Upper lobe of right lung (tissue), 1 donor: ENCODE data around the gene ARHGAP21. TPM values are rescaled to one million over a fixed set of nuclear protein-coding genes. Genes with fewer than 3 reads are reported as not detected.

Experiments
- ATAC-seq: fragments of 200-7000 bp; cut with Tn5 transposase; one replicate; pipeline ENCODE4 v1.9.1; 2020; ENCODE audit warnings: mild to moderate bottlenecking, moderate library complexity
- DNase-seq: peaks from one replicate; pipeline ENCODE4 v3.0.0-alpha.2; 2020
- H3K27ac ChIP-seq: fragments of 200-600 bp; one replicate; pipeline ENCODE4 v1.8.0; 2022
- H3K27me3 ChIP-seq: fragments of 200-600 bp; one replicate; pipeline ENCODE4 v1.8.0; 2022; ENCODE audit warnings: mild to moderate bottlenecking
- H3K36me3 ChIP-seq: fragments of 200-600 bp; one replicate; pipeline ENCODE4 v1.8.0; 2022
- H3K4me1 ChIP-seq: fragments of 200-600 bp; one replicate; pipeline ENCODE4 v1.8.0; 2022
- H3K4me3 ChIP-seq: fragments of 200-600 bp; one replicate; pipeline ENCODE4 v1.8.0; 2022; ENCODE audit warnings: mild to moderate bottlenecking
- H3K9me3 ChIP-seq: fragments of 200-600 bp; one replicate; pipeline ENCODE4 v1.8.0; 2022
- intact Hi-C: fragments of 100-400 bp; cut with DNase I; formaldehyde crosslinking; loops from one replicate; pipeline ENCODE4 v1.11.0; 2022
- total RNA-seq: library from RNA; stranded (reverse); fragmentation: NEBNext Ultra II Directional; extraction: Animal tissue kit (Norgen Biotek cat#: 25700); gene quantifications from one replicate; pipeline ENCODE4 v1.2.1, GENCODE V29; 2021
- TF ChIP-seq, protein P1 (sequence below): fragments of 200-600 bp; IDR thresholded peaks from one replicate; pipeline ENCODE4 v1.8.0; 2022; ENCODE audit warnings: antibody characterized with exemption
- donor health status: DM: no; HTN: yes; CAD: no; lungs with severe emphysema.

ARHGAP21 gene
- total RNA-seq, 1 donor from 2014 or later: 85.0 TPM

DNA sequence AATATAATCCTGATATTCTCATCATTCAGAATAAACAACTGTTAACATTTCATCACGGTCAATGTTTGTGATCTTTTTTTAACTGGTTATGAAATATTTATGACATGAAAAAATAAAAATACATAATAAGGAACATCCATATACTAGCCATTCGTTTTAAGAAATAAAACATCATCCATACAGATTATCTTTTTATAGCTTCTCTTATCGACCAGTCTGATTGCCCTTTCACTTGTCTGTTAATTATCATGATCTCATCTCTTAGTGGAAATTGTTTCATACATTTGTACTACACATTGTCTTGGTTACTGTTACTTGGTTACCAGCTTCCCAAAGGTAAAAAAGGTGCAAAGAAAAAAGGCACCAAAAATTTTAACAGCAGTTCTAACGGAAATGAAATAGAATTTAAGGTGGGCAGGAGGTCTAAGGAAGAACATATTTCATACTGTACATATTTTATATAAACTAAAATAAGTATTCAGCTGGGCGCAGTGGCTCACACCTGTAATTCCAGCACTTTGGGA is 8.4 kb downstream of the ARHGAP21 start:
- no peak overlapping the region for H3K27ac ChIP-seq
- H3K9me3 ChIP-seq: no peaks in the 10 kb centered on the region
- no peaks in the 10 kb centered on the region for H3K36me3 ChIP-seq
- H3K27me3 ChIP-seq: no peaks in the 10 kb centered on the region
- DNase-seq (no peak), ATAC-seq (no peak)
- H3K4me3 ChIP-seq: no peak overlapping the region
- intact Hi-C loops: no loop called here
- H3K4me1 ChIP-seq: peaks cover 65% of the 10 kb centered on the region
- TF ChIP-seq, protein P1, sequence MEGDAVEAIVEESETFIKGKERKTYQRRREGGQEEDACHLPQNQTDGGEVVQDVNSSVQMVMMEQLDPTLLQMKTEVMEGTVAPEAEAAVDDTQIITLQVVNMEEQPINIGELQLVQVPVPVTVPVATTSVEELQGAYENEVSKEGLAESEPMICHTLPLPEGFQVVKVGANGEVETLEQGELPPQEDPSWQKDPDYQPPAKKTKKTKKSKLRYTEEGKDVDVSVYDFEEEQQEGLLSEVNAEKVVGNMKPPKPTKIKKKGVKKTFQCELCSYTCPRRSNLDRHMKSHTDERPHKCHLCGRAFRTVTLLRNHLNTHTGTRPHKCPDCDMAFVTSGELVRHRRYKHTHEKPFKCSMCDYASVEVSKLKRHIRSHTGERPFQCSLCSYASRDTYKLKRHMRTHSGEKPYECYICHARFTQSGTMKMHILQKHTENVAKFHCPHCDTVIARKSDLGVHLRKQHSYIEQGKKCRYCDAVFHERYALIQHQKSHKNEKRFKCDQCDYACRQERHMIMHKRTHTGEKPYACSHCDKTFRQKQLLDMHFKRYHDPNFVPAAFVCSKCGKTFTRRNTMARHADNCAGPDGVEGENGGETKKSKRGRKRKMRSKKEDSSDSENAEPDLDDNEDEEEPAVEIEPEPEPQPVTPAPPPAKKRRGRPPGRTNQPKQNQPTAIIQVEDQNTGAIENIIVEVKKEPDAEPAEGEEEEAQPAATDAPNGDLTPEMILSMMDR: no peak

DNA sequence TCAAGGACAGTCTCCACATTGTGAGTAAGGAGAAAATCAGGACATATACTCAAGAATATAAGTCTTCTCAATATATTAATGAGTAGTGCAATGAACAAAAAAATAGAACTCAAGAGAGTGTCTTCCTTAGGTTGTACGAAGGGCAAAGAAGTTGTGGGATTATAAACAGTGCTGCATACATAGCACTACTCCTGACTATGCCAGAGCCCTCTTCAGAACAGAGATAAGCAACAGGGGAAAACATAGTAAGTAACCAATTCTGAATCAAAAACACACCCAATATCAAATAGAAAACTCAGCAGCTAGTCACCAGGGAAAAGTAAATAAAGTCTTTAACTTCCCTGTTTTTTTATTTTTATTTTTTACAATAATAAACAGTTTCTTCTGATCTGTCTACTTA is 10.6 kb downstream of the ARHGAP21 start:
- H3K36me3 ChIP-seq: no peaks in the 10 kb centered on the region
- DNase-seq (no peak), ATAC-seq (no peak)
- no peak overlapping the region for H3K27ac ChIP-seq
- peaks cover 45% of the 10 kb centered on the region for H3K4me1 ChIP-seq
- H3K27me3 ChIP-seq: no peaks in the 10 kb centered on the region
- H3K9me3 ChIP-seq: no peaks in the 10 kb centered on the region
- intact Hi-C loops: no loop called here
- H3K4me3 ChIP-seq: no peak overlapping the region
- TF ChIP-seq, protein P1: no peak

DNA sequence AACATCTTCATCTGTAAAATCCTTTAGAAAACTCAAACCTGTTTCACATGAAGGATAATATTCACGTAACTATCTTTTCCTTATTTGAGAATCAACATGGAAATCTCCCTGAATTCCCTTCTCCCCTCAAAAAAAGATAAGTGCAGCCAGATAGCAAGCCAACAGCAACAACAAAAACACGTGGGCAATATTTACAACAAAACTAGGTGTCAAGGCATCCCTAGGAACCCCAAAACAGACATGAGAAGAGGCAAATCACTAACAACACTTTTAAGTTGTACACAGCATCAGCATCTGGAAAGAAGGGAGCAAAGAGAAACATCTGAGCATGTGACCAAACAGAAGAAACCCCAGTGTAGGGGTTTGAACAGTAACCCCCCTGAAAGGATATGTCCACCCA is 12.2 kb downstream of the ARHGAP21 start:
- ATAC-seq: no peak
- TF ChIP-seq, protein P1: no peak
- Histone ChIP-seq H3K36me3 (no peaks in the 10 kb centered on the region), H3K27ac (no peak overlapping the region), H3K27me3 (no peaks in the 10 kb centered on the region), H3K4me3 (no peak overlapping the region), H3K9me3 (no peaks in the 10 kb centered on the region), H3K4me1 (peaks cover 39% of the 10 kb centered on the region)
- DNase-seq: no peak
- intact Hi-C loops: no loop called here

DNA sequence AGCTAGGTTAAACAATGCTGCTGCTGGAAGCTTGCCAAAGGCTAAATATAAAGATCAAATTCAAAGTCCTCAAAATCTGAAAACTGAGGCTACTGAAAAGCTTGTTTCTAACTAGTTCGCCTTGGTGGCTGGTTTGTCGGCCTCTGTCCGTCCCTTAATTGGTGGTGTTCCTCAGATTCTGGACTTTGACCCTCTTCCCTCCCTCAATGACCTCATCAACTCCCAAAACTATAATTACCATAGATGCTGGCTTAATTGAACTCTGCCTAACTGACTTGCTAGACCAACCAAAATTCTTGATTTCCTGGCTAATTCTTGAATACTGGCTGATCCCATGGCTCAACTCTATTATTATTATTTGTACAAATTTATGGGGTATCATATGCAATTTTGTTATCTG is 15.6 kb downstream of the ARHGAP21 start:
- Histone ChIP-seq H3K4me3 (no peak overlapping the region), H3K9me3 (no peaks in the 10 kb centered on the region), H3K4me1 (peaks cover 18% of the 10 kb centered on the region), H3K36me3 (no peaks in the 10 kb centered on the region), H3K27me3 (no peaks in the 10 kb centered on the region), H3K27ac (no peak overlapping the region)
- intact Hi-C loops: no loop called here
- DNase-seq (no peak), ATAC-seq (no peak)
- TF ChIP-seq, protein P1: no peak

DNA sequence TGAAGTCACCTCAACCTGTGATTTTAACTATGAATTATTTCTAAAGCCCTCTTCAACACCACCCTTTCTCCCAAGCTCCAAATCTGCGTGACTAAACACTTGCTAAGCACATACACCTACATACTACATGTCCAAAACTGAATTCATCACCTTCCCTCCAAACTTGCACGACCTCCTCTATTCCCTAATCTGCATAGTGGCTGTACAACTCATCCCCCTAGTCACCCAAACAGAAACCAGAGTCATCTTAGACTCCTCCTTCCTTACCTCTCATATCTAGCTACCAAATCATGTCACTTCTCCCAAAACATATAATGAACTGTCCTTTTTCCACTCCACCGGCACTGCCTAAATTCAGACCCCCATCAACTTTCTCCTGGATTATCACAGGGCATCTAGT is 16.2 kb downstream of the ARHGAP21 start:
- H3K36me3 ChIP-seq: no peaks in the 10 kb centered on the region
- TF ChIP-seq, protein P1: no peak
- H3K4me3 ChIP-seq: no peak overlapping the region
- peaks cover 14% of the 10 kb centered on the region for H3K4me1 ChIP-seq
- ATAC-seq: no peak
- no peak for DNase-seq
- H3K27me3 ChIP-seq: no peaks in the 10 kb centered on the region
- no peaks in the 10 kb centered on the region for H3K9me3 ChIP-seq
- H3K27ac ChIP-seq: no peak overlapping the region
- intact Hi-C loops: no loop called here
